C4-2B (cell line): ENCODE data around the gene NCKAP5.

Source experiments
- H3K27ac ChIP-seq: fragments of 450-650 bp; 2 replicates; pipeline ENCODE4 v1.5.1; 2017
- CTCF ChIP-seq: fragments of 450-650 bp; conservative IDR thresholded peaks from 2 replicates; pipeline ENCODE4 v1.5.1; 2017; ENCODE audit warnings: mild to moderate bottlenecking
- ZFX ChIP-seq: fragments of 450-650 bp; IDR thresholded peaks from 2 replicates; pipeline ENCODE4 v1.6.1; 2017

NCKAP5 gene

DNA sequence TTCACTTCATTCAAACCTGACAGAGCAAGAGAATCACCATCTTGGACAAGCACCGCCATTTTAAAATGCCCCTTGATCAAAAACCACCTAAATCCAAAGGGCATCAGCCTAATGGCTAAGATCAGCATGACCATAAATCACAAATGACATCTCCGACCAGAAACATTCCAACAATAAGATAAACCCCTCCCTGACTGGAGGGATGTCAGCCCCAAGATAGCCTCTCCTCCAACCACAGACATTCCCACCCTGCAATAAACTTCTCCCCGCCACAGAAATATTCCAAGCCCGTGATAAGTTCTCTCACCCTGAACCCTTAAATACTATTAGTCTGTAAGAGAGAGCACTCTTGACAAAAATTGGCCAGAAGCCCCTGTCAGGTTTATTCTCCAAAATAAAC lies 876.7 kb downstream of the NCKAP5 start:
- H3K27ac ChIP-seq: no peak overlapping the region
- TF ChIP-seq ZFX (no peak), CTCF (no peak)

DNA sequence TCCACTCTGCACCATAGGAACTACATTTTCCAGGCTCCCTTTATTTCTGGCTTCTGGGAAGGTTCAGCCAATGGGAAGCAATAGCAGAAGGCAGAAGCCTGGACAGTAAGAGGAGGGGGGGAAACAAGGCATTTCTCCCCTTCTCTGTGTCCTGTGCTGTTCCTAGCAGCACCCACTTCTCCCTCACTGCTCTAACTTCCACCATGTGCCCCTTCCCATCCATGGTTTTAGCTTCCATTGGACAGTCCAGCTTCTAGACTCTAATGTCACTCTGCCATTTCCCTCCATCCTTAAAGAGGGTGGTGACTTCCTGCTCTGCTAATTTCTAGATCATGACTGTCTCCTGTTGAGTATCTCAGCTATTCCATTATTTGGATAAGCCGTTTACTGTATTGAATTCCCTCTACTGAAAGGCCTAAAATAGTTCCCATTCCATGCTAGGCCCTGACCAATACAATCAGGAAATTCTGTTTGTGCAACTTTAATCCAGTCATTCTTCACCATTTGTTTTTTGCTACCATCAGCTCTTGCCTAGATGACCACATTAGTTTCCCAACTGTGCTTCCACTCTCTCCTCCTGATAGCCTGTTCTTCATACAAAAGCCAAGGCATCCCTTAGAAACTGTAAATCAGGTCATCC lies 877.5 kb downstream of the NCKAP5 start:
- no peak overlapping the region for H3K27ac ChIP-seq
- no peak for TF ChIP-seq ZFX
- no peak for TF ChIP-seq CTCF

GRCh38 chr2:132681766-132682165 lies 886.5 kb downstream of the NCKAP5 start:
- no peak overlapping the region for H3K27ac ChIP-seq
- no peak for TF ChIP-seq CTCF
- TF ChIP-seq ZFX: no peak

GRCh38 chr2:132680544-132680943 lies 887.7 kb downstream of the NCKAP5 start:
- no peak overlapping the region for H3K27ac ChIP-seq
- TF ChIP-seq CTCF (no peak), ZFX (no peak)

DNA sequence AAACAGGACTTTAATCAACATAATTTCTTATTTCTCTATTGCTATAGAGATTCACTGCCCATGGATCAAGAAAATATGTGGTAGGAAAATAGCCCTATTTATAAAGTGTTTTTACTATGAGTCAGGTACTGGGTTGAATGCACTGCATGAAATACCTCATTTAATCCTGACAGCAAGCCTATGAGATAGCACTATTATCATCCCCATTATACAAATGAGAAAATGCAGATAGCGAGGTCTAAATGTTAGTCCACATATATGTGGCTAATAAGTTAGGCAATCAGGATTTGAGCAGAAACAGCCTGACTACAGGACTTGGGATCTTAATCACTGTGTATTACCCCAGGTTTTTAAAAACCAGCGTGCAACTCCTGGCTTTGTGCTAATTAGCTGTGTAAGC lies 889.8 kb downstream of the NCKAP5 start:
- H3K27ac ChIP-seq: no peak overlapping the region
- TF ChIP-seq ZFX (no peak), CTCF (no peak)

DNA sequence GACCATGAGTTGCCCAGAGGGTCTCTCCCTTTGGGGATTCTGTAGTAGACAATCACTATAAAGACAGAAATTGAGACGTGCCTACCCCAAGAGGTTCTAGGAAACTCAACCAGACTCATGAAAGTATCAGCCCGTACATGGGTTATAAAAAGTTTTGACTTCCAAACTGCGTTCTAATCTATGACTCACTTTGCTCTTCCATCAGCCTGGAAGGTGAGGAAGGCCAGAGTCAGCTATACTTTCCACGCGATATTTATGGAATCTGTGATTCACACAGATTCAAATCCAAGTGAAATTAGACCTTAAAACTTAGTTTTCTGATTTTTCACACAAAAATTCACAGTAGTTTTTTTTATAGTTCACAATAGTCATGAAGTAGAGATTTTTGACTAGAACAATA lies 890.6 kb downstream of the NCKAP5 start:
- H3K27ac ChIP-seq: no peak overlapping the region

DNA sequence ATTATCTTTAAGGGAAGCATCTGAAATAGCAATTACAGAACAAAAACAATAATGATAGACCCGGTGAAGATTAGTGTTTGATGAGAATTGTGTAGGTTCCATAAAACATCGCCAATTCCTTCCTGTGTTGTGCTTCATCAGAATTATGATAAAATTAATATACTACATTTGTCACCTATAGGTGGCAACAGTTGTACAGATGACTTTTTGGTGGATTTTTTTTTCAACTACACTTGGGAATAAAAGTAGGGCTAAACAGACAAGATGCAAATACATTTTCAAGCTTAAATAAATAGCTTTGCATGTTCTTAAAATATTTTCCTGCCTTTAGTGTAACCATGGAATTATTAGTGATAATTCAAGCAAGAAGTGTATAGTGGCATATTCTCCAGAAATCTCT lies 891.3 kb downstream of the NCKAP5 start:
- H3K27ac ChIP-seq: no peak overlapping the region
- TF ChIP-seq ZFX (no peak), CTCF (peak; percentile 32)

More for the DNA sequence above, 890.6 kb downstream of the NCKAP5 start:
- no peak for TF ChIP-seq CTCF
- TF ChIP-seq ZFX: no peak
